GM12878 (cell line): Measurements from ENCODE around the gene PHYH.
"Not testable (repeated sequence)": the region's sequence is repeated elsewhere in the genome, so short reads cannot be mapped to it uniquely, and the experiment has no call there.

Experiments used
- CTCF ChIP-seq, 3 experiments: IDR thresholded peaks in 2 of 3; conservative IDR thresholded peaks in 1 of 3; 2 replicates each; pipeline ENCODE4 v1.5.1; 2011; ENCODE audit warnings: low read depth in 3 of 3, low read length in 3 of 3, mild to moderate bottlenecking in 3 of 3, control low read depth in 2 of 3, moderate library complexity in 2 of 3, inconsistent platforms in 1 of 3, mixed read lengths in 1 of 3; ENCODE audit not compliant: control insufficient read depth in 2 of 3, insufficient read depth in 1 of 3; ENCODE audit errors: extremely low read depth in 1 of 3
- NR2C2 ChIP-seq: IDR thresholded peaks from 2 replicates; pipeline ENCODE4 v1.6.1; 2011; ENCODE audit warnings: borderline replicate concordance, low read depth; ENCODE audit not compliant: control insufficient read depth, insufficient read length
- REST ChIP-seq: IDR thresholded peaks from 2 replicates; pipeline ENCODE4 v1.6.1; 2012; ENCODE audit warnings: mild to moderate bottlenecking, low read depth, low read length
- TAF1 ChIP-seq: IDR thresholded peaks from 2 replicates; pipeline ENCODE4 v1.6.1; 2011; ENCODE audit warnings: mild to moderate bottlenecking, low read depth, low read length, borderline replicate concordance
- USF1 ChIP-seq: IDR thresholded peaks from 2 replicates; pipeline ENCODE4 v1.6.1; 2011; ENCODE audit warnings: borderline replicate concordance, low read depth, mild to moderate bottlenecking, moderate library complexity, mixed read lengths, low read length; ENCODE audit not compliant: insufficient read depth; ENCODE audit errors: extremely low read length
- YY1 ChIP-seq: IDR thresholded peaks from 2 replicates; pipeline ENCODE4 v1.6.1; 2011; ENCODE audit warnings: low read depth, mild to moderate bottlenecking, low read length
- ZBTB33 ChIP-seq: fragments of 450-650 bp; IDR thresholded peaks from 2 replicates; pipeline ENCODE4 v1.6.1; 2017; ENCODE audit warnings: mild to moderate bottlenecking

GRCh38 chr10:13330980-13331379, 31.1 kb upstream of the PHYH start:
- not testable (repeated sequence) for TF ChIP-seq CTCF (IDR thresholded peaks at IDR 0.05 in 2 of 3, conservative IDR thresholded peaks at IDR 0.05 in 1 of 3; ENCODE audit: control insufficient read depth in 2 of 3, extremely low read depth in 1 of 3, insufficient read depth in 1 of 3, low read depth in 3 of 3, low read length in 3 of 3); REST; USF1; NR2C2; TAF1; YY1; ZBTB33
